SU-DHL-6 (cell line): Measurements from ENCODE around the gene NUPR1.

ENCODE experiments used
- H2AFZ ChIP-seq: fragments of 200-600 bp; sonication (generic); 2 replicates; pipeline ENCODE4 v1.6.1; 2014; ENCODE audit warnings: low read depth, mild to moderate bottlenecking, moderate library complexity, mixed read lengths, antibody characterized with exemption, low read length; ENCODE audit not compliant: severe bottlenecking
- H3F3A ChIP-seq: fragments of 200-600 bp; shearing (Covaris generic); 2 replicates; pipeline ENCODE4 v1.6.0; 2016; ENCODE audit warnings: antibody characterized with exemption, mild to moderate bottlenecking; ENCODE audit not compliant: insufficient read depth
- H3K27ac ChIP-seq: fragments of 200-600 bp; sonication (generic); 2 replicates; pipeline ENCODE4 v1.5.1; 2016; ENCODE audit warnings: low read depth, mild to moderate bottlenecking, low read length, moderate library complexity, mixed read lengths
- H3K27me3 ChIP-seq: fragments of 200-600 bp; sonication (generic), shearing (Covaris generic); 2 replicates; pipeline ENCODE4 v1.6.0; 2014; ENCODE audit warnings: mild to moderate bottlenecking, low read length
- H3K36me3 ChIP-seq: fragments of 200-600 bp; sonication (generic); 2 replicates; pipeline ENCODE4 v1.6.1; 2014; ENCODE audit warnings: mild to moderate bottlenecking, low read length, mixed read lengths
- H3K4me2 ChIP-seq: fragments of 300-600, 200-600 bp; shearing (Covaris generic), sonication (generic); 2 replicates; pipeline ENCODE4 v1.6.0; 2014; ENCODE audit warnings: low read length, low read depth, mild to moderate bottlenecking; ENCODE audit not compliant: poor library complexity, severe bottlenecking
- H3K4me3 ChIP-seq: fragments of 200-600 bp; sonication (generic); 2 replicates; pipeline ENCODE4 v1.5.1; 2014; ENCODE audit warnings: antibody characterized with exemption, low read length, mild to moderate bottlenecking, mixed read lengths; ENCODE audit not compliant: insufficient read depth, poor library complexity, severe bottlenecking
- H3K79me2 ChIP-seq: fragments of 200-600 bp; sonication (generic); 2 replicates; pipeline ENCODE4 v1.6.1; 2014; ENCODE audit warnings: mild to moderate bottlenecking, low read length, moderate library complexity; ENCODE audit not compliant: insufficient read depth
- H3K9ac ChIP-seq: fragments of 200-600 bp; sonication (generic); 2 replicates; pipeline ENCODE4 v1.7.0; 2014; ENCODE audit warnings: mild to moderate bottlenecking, low read length
- H3K9me2 ChIP-seq: fragments of 200-600 bp; sonication (generic); replicated peaks from 2 replicates; pipeline ENCODE4 v1.6.1; 2014; ENCODE audit warnings: low read length; ENCODE audit not compliant: insufficient read depth
- H3K9me3 ChIP-seq: fragments of 200-600 bp; sonication (generic); 2 replicates; pipeline ENCODE4 v1.6.1; 2014; ENCODE audit warnings: low read length, mixed read lengths; ENCODE audit not compliant: insufficient read depth
- H4K20me1 ChIP-seq: fragments of 200-600 bp; sonication (generic); 2 replicates; pipeline ENCODE4 v1.6.1; 2014; ENCODE audit warnings: low read depth, mild to moderate bottlenecking, antibody characterized with exemption, low read length, moderate library complexity, mixed read lengths
- EZH2phosphoT487 ChIP-seq: fragments of 200-600 bp; sonication (generic), shearing (Covaris generic); conservative IDR thresholded peaks from 2 replicates; pipeline ENCODE4 v1.6.1; 2018; ENCODE audit warnings: mild to moderate bottlenecking, antibody characterized with exemption, low read length, moderate library complexity, mixed read lengths
- TF ChIP-seq, protein P1 (sequence below): fragments of 200-600 bp; sonication (generic); IDR thresholded peaks from one replicate; pipeline ENCODE4 v1.5.1; 2017; ENCODE audit warnings: antibody characterized with exemption, mild to moderate bottlenecking, low read length, moderate library complexity; ENCODE audit not compliant: insufficient read depth, poor library complexity, severe bottlenecking

NUPR1 gene

GRCh38 chr16:28511801-28512789 lies 26.7 kb downstream of the NUPR1 start:
- Histone ChIP-seq H3K27ac (no peak overlapping the region), H3K9me3 (no peaks in the 10 kb centered on the region), H3F3A (no peaks in the 10 kb centered on the region), H2AFZ (no peak overlapping the region), H3K27me3 (no peaks in the 10 kb centered on the region), H3K4me3 (no peak overlapping the region), H3K4me2 (no peak overlapping the region), H3K79me2 (no peaks in the 10 kb centered on the region), H3K9me2 (no peaks in the 10 kb centered on the region), H3K9ac (no peak overlapping the region), H4K20me1 (no peaks in the 10 kb centered on the region), H3K36me3 (no peaks in the 10 kb centered on the region)
- TF ChIP-seq EZH2phosphoT487, result no peak
- TF ChIP-seq, protein P1, sequence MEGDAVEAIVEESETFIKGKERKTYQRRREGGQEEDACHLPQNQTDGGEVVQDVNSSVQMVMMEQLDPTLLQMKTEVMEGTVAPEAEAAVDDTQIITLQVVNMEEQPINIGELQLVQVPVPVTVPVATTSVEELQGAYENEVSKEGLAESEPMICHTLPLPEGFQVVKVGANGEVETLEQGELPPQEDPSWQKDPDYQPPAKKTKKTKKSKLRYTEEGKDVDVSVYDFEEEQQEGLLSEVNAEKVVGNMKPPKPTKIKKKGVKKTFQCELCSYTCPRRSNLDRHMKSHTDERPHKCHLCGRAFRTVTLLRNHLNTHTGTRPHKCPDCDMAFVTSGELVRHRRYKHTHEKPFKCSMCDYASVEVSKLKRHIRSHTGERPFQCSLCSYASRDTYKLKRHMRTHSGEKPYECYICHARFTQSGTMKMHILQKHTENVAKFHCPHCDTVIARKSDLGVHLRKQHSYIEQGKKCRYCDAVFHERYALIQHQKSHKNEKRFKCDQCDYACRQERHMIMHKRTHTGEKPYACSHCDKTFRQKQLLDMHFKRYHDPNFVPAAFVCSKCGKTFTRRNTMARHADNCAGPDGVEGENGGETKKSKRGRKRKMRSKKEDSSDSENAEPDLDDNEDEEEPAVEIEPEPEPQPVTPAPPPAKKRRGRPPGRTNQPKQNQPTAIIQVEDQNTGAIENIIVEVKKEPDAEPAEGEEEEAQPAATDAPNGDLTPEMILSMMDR, result no peak

DNA sequence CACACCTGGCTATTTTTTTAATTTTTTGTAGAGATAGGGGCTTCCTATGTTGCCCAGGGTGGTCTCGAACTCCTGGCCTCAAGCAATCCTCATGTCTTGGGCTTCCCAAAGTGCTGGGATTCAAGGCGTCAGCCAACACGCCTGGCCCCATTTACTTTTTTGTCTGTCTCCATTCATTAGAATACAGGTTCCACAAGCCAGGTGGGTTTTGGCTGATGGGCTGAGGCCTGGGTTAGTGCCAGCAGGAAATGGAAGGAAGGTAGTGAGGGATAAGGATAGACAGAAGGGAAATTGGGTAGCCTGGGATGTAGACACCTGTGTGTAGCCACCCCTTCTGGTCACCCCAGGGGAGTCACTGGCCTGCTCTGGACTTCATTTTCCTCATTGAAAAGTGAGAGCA lies 27.7 kb downstream of the NUPR1 start:
- H3K4me2 ChIP-seq, result no peak overlapping the region
- no peaks in the 10 kb centered on the region for H3K36me3 ChIP-seq
- no peak overlapping the region for H3K9ac ChIP-seq
- no peaks in the 10 kb centered on the region for H3K9me2 ChIP-seq
- no peaks in the 10 kb centered on the region for H3K79me2 ChIP-seq
- H3K4me3 ChIP-seq, result no peak overlapping the region
- H2AFZ ChIP-seq, result no peak overlapping the region
- TF ChIP-seq EZH2phosphoT487, result no peak
- TF ChIP-seq, protein P1, result no peak
- no peaks in the 10 kb centered on the region for H4K20me1 ChIP-seq
- H3K9me3 ChIP-seq, result no peaks in the 10 kb centered on the region
- no peaks in the 10 kb centered on the region for H3F3A ChIP-seq
- no peaks in the 10 kb centered on the region for H3K27me3 ChIP-seq
- no peak overlapping the region for H3K27ac ChIP-seq

DNA sequence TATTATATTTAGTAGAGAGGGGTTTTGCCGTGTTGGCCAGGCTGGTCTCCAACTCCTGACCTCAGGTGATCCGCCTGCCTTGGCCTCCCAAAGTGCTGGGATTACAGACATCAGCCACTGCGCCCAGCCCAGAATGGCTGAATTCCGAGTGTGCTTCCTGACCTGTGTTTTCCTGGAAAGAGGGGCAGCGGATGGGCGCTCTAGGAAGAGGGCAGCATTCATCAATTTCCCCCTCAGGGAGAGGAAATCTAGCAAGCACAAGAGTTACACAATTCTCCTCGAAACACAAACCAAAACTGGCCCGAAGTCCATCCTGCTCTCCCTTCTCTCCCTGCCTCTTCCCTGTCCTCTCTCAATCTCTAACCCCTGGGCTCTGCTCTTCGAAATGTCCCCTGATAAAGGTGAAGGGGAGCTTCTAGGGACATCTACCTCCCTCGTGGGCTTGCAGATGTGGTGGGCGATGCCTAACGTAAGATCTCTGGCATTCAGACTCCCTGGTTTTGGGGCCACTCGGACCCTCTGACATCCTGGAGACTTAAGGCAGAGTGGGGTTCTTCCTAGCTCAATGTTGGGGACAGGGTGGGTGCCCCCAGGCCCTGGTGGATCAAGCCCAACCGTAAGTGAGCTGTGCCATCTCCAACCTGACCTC lies 33.2 kb downstream of the NUPR1 start:
- H3F3A ChIP-seq, result no peaks in the 10 kb centered on the region
- no peaks in the 10 kb centered on the region for H3K27me3 ChIP-seq
- no peak overlapping the region for H3K27ac ChIP-seq
- H4K20me1 ChIP-seq, result no peaks in the 10 kb centered on the region
- H3K9ac ChIP-seq, result no peak overlapping the region
- TF ChIP-seq EZH2phosphoT487, result no peak
- TF ChIP-seq, protein P1, result no peak
- no peaks in the 10 kb centered on the region for H3K36me3 ChIP-seq
- H3K9me3 ChIP-seq, result no peaks in the 10 kb centered on the region
- no peaks in the 10 kb centered on the region for H3K9me2 ChIP-seq
- H3K4me2 ChIP-seq, result no peak overlapping the region
- no peaks in the 10 kb centered on the region for H3K79me2 ChIP-seq
- no peak overlapping the region for H2AFZ ChIP-seq
- no peak overlapping the region for H3K4me3 ChIP-seq
